Fibroblast of lung (primary cell): Measurements from ENCODE around the gene FKBP1A. TPM values are rescaled to one million over a fixed set of nuclear protein-coding genes. Genes with fewer than 3 reads are reported as not detected.
A peak's percentile ranks its signal among the peaks of the same experiment; 100 is the strongest.

Experiments
- DNase-seq, 2 donors: peaks; one replicate each; pipeline versions ENCODE4 v3.0.0 to v3.0.0-alpha.2; 2010; ENCODE audit warnings: low read depth in 2 of 2
- H2AFZ ChIP-seq: 2 replicates; pipeline ENCODE4 v1.5.1; 2012; ENCODE audit warnings: low read length, control low read depth, inconsistent platforms
- H3K27ac ChIP-seq: 2 replicates; pipeline ENCODE4 v1.5.1; 2011; ENCODE audit warnings: low read length, control low read depth; ENCODE audit not compliant: insufficient read depth
- H3K27me3 ChIP-seq: 2 replicates; pipeline ENCODE4 v1.5.1; 2011; ENCODE audit warnings: mild to moderate bottlenecking, low read length; ENCODE audit not compliant: control insufficient read depth, insufficient read depth
- H3K36me3 ChIP-seq: 2 replicates; pipeline ENCODE4 v1.5.1; 2011; ENCODE audit warnings: low read length; ENCODE audit not compliant: control insufficient read depth, insufficient read depth
- H3K4me1 ChIP-seq: 2 replicates; pipeline ENCODE4 v1.5.1; 2011; ENCODE audit warnings: low read length; ENCODE audit not compliant: control insufficient read depth, insufficient read depth; ENCODE audit errors: extremely low read depth
- H3K4me2 ChIP-seq: 2 replicates; pipeline ENCODE4 v1.5.1; 2011; ENCODE audit warnings: low read length, control low read depth; ENCODE audit not compliant: insufficient read depth; ENCODE audit errors: extremely low read depth
- H3K4me3 ChIP-seq, 4 experiments: fragments of 200-600 bp in 1 of 4; sonication (generic) in 1 of 4; replicated peaks in 1 of 4; 2 replicates each; pipeline ENCODE4 v1.5.1; 2011 to 2016; ENCODE audit warnings: low read length in 4 of 4, low read depth in 3 of 4, mild to moderate bottlenecking in 3 of 4, control low read depth in 2 of 4, inconsistent platforms in 1 of 4, mixed read lengths in 1 of 4; ENCODE audit not compliant: insufficient read depth in 1 of 4; ENCODE audit errors: control extremely low read depth in 1 of 4
- H3K79me2 ChIP-seq: 2 replicates; pipeline ENCODE4 v1.5.1; 2012; ENCODE audit warnings: mild to moderate bottlenecking, low read length, inconsistent platforms; ENCODE audit not compliant: control insufficient read depth, insufficient read depth
- H3K9ac ChIP-seq: 2 replicates; pipeline ENCODE4 v1.5.1; 2011; ENCODE audit warnings: mild to moderate bottlenecking, low read length, control low read depth; ENCODE audit not compliant: insufficient read depth
- H3K9me3 ChIP-seq: 2 replicates; pipeline ENCODE4 v1.5.1; 2012; ENCODE audit warnings: low read depth, low read length; ENCODE audit not compliant: control insufficient read depth, insufficient read depth
- H4K20me1 ChIP-seq: 2 replicates; pipeline ENCODE4 v1.5.1; 2011; ENCODE audit warnings: low read length; ENCODE audit not compliant: control insufficient read depth, insufficient read depth; ENCODE audit errors: extremely low read depth
- CTCF ChIP-seq, 2 donors: IDR thresholded peaks in 1 of 2; conservative IDR thresholded peaks in 1 of 2; 1 replicate in 1 of 2; 2 replicates in 1 of 2; pipeline ENCODE4 v1.5.1; 2011 to 2012; ENCODE audit warnings: low read length in 2 of 2, control low read depth in 1 of 2, inconsistent platforms in 1 of 2, low read depth in 1 of 2, mild to moderate bottlenecking in 1 of 2
- EZH2 ChIP-seq: IDR thresholded peaks from 2 replicates; pipeline ENCODE4 v1.5.1; 2012; ENCODE audit warnings: low read length, control low read depth, mild to moderate bottlenecking; ENCODE audit errors: missing control alignments
- polyA plus RNA-seq, 2 donors: library from polyadenylated mRNA; depleted of rRNA in 1 of 2; stranded (reverse) in 1 of 2; unstranded in 1 of 2; fragments of >200 nt; gene quantifications; 2 replicates each; pipeline ENCODE4 v1.2.1, GENCODE V29; 2011 to 2012; ENCODE audit warnings: missing spikeins in 1 of 2
- total RNA-seq: library from RNA; depleted of rRNA; stranded (reverse); fragments of >200 nt; gene quantifications from 2 replicates; pipeline ENCODE4 v1.2.1, GENCODE V29; 2014

Gene FKBP1A
- total and polyA plus RNA-seq, 2 donors (not counting 1 experiment from before 2014, with no cell fraction given): 120 to 440 TPM

GRCh38 chr20:1328680-1329330 is 64.0 kb downstream of the FKBP1A start, which contains the start of gene SDCBP2:
Gene SDCBP2 (minus strand): TSS chr20:1329139. CDS start chr20:1320416, 8,723 bp downstream.
- TF ChIP-seq EZH2 (no peak), CTCF (conservative IDR thresholded peaks at IDR 0.05 in 1 of 2, IDR thresholded peaks at IDR 0.05 in 1 of 2; ENCODE audit: low read depth in 1 of 2, low read length in 2 of 2) (no peak)
- no peak within 1 kb of the TSS for H3K9ac ChIP-seq
- H3K9me3 ChIP-seq: no peaks in the 10 kb centered on the region
- H3K27ac ChIP-seq: peak within 1 kb of the TSS; percentile 99
- DNase-seq: no peak
- no peak within 1 kb of the TSS for H3K4me2 ChIP-seq
- H3K27me3 ChIP-seq: no peaks in the 10 kb centered on the region
- no peaks in the 10 kb centered on the region for H4K20me1 ChIP-seq
- no peak within 1 kb of the TSS for H3K4me3 ChIP-seq
- peaks cover 33% of the 10 kb centered on the region for H3K79me2 ChIP-seq
- peaks cover 2% of the 10 kb centered on the region for H3K36me3 ChIP-seq
- H2AFZ ChIP-seq: no peak within 1 kb of the TSS
- H3K4me1 ChIP-seq: peaks cover 22% of the 10 kb centered on the region

- Histone ChIP-seq H3K4me3 (no peak overlapping the region), H3K4me2 (peak overlapping the region; percentile 17), H3K9me3 (no peaks in the 10 kb centered on the region), H3K27me3 (no peaks in the 10 kb centered on the region), H3K27ac (peak overlapping the region; percentile 99), H3K36me3 (peaks cover under 1% of the 10 kb centered on the region), H2AFZ (no peak overlapping the region), H3K79me2 (peaks cover 33% of the 10 kb centered on the region), H3K9ac (peak overlapping the region; percentile 27), H3K4me1 (peaks cover 27% of the 10 kb centered on the region), H4K20me1 (no peaks in the 10 kb centered on the region)
- DNase-seq: no peak
- TF ChIP-seq EZH2: no peak
- no peak for TF ChIP-seq CTCF (conservative IDR thresholded peaks at IDR 0.05 in 1 of 2, IDR thresholded peaks at IDR 0.05 in 1 of 2; ENCODE audit: low read depth in 1 of 2, low read length in 2 of 2)
Observed at GRCh38 chr20:1327827-1328679, 64.8 kb downstream of the FKBP1A start.

GRCh38 chr20:1327241-1327653 is 65.6 kb downstream of the FKBP1A start:
- H3K27ac ChIP-seq: peak overlapping the region; percentile 99
- no peak overlapping the region for H2AFZ ChIP-seq
- H3K4me3 ChIP-seq: peak overlapping the region in 1 of 4 experiments; percentile 89
- H3K79me2 ChIP-seq: peaks cover 33% of the 10 kb centered on the region
- H3K9me3 ChIP-seq: no peaks in the 10 kb centered on the region
- peaks cover 34% of the 10 kb centered on the region for H3K4me1 ChIP-seq
- no peaks in the 10 kb centered on the region for H4K20me1 ChIP-seq
- peak overlapping the region; percentile 5 for H3K9ac ChIP-seq
- H3K27me3 ChIP-seq: no peaks in the 10 kb centered on the region
- peak; percentile 47 to 71 for DNase-seq
- TF ChIP-seq EZH2 (no peak), CTCF (conservative IDR thresholded peaks at IDR 0.05 in 1 of 2, IDR thresholded peaks at IDR 0.05 in 1 of 2; ENCODE audit: low read depth in 1 of 2, low read length in 2 of 2) (no peak)
- H3K4me2 ChIP-seq: peak overlapping the region; percentile 28
- no peaks in the 10 kb centered on the region for H3K36me3 ChIP-seq
